IMR-90 (cell line): ENCODE measurements around the gene ST6GALNAC5.

Source experiments
- MAFK ChIP-seq: IDR thresholded peaks from 2 replicates; pipeline ENCODE4 v1.6.1; 2012; ENCODE audit warnings: low read depth, low read length, improper control_type of control experiment
- POLR2A ChIP-seq: IDR thresholded peaks from 2 replicates; pipeline ENCODE4 v1.6.1; 2012; ENCODE audit warnings: mild to moderate bottlenecking, low read depth, low read length
- RAD21 ChIP-seq: IDR thresholded peaks from 2 replicates; pipeline ENCODE4 v1.6.1; 2012; ENCODE audit warnings: low read length, improper control_type of control experiment
- TF ChIP-seq, protein P1 (sequence below): conservative IDR thresholded peaks from 2 replicates; pipeline ENCODE4 v1.5.1; 2012; ENCODE audit warnings: mild to moderate bottlenecking, low read depth, low read length, improper control_type of control experiment
- TF ChIP-seq, protein P2 (sequence below): fragments of 150-350 bp; IDR thresholded peaks from 2 replicates; pipeline ENCODE4 v1.6.1; 2017; ENCODE audit warnings: mild to moderate bottlenecking, antibody characterized with exemption, low read length, low read depth

DNA sequence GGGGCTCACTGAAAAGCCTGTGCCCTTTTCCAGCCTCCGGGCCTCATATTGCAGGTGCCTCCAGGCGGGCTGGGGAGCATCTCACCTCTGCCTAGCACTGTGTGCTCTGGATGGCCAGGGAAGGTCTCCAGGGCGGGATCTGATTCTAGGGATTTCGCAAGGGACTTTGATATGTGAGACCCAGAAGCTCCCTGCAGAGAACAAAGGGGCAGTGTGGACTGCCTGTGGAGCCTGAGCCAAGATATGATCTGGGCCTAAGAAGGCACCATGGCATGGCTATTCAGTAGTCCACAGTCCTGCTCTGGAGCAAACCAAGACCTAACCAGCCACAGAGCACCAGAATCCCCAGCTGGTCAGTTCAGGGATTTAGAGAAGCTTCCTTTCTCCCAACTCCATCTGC, 157.2 kb downstream of the ST6GALNAC5 start:
- TF ChIP-seq, protein P1, sequence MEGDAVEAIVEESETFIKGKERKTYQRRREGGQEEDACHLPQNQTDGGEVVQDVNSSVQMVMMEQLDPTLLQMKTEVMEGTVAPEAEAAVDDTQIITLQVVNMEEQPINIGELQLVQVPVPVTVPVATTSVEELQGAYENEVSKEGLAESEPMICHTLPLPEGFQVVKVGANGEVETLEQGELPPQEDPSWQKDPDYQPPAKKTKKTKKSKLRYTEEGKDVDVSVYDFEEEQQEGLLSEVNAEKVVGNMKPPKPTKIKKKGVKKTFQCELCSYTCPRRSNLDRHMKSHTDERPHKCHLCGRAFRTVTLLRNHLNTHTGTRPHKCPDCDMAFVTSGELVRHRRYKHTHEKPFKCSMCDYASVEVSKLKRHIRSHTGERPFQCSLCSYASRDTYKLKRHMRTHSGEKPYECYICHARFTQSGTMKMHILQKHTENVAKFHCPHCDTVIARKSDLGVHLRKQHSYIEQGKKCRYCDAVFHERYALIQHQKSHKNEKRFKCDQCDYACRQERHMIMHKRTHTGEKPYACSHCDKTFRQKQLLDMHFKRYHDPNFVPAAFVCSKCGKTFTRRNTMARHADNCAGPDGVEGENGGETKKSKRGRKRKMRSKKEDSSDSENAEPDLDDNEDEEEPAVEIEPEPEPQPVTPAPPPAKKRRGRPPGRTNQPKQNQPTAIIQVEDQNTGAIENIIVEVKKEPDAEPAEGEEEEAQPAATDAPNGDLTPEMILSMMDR: no peak
- no peak for TF ChIP-seq POLR2A
- TF ChIP-seq MAFK: no peak
- TF ChIP-seq RAD21: no peak
- TF ChIP-seq, protein P2, sequence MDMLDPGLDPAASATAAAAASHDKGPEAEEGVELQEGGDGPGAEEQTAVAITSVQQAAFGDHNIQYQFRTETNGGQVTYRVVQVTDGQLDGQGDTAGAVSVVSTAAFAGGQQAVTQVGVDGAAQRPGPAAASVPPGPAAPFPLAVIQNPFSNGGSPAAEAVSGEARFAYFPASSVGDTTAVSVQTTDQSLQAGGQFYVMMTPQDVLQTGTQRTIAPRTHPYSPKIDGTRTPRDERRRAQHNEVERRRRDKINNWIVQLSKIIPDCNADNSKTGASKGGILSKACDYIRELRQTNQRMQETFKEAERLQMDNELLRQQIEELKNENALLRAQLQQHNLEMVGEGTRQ: no peak
